Stimulated activated CD8-positive, alpha-beta memory T cell treated with anti-CD3 and anti-CD28 coated beads, Interleukin-7, amount 100 ng/mL, for 48 hours (primary cell): ENCODE results near the gene EPOP.
A peak's percentile ranks its signal among the peaks of the same experiment; 100 is the strongest.

ENCODE experiments used
- DNase-seq, 2 donors: peaks; one replicate each; pipeline ENCODE4 v3.0.0-alpha.2; 2020; ENCODE audit warnings: low read depth in 1 of 2; ENCODE audit errors: extremely low read depth in 1 of 2

Gene EPOP

GRCh38 chr17:38706505-38707216, 31.9 kb upstream of the EPOP start:
- DNase-seq, result no peak

GRCh38 chr17:38705803-38706504, 31.2 kb upstream of the EPOP start:
- no peak for DNase-seq

- no peak for DNase-seq
Observed at GRCh38 chr17:38705523-38705802, 30.7 kb upstream of the EPOP start.

- peak in 1 of 2 donors; percentile 42 for DNase-seq
Observed at GRCh38 chr17:38704606-38705522, 30.1 kb upstream of the EPOP start, which contains the start of gene MLLT6. MLLT6 (plus strand) TSS chr17:38705273; CDS start chr17:38705633, 360 bp downstream.

- peak; percentile 86 to 92 for DNase-seq
Observed at GRCh38 chr17:38703742-38704605, 29.2 kb upstream of the EPOP start.

GRCh38 chr17:38702916-38703741, 28.4 kb upstream of the EPOP start:
- DNase-seq, result no peak

GRCh38 chr17:38702166-38702915, 27.6 kb upstream of the EPOP start:
- peak; percentile 69 to 70 for DNase-seq

- peak; percentile 76 to 88 for DNase-seq
Observed at GRCh38 chr17:38701504-38702165, 26.9 kb upstream of the EPOP start.

- DNase-seq, result no peak
Observed at GRCh38 chr17:38698760-38699159, 24.0 kb upstream of the EPOP start.

GRCh38 chr17:38697061-38697820, 22.5 kb upstream of the EPOP start:
- DNase-seq, result no peak

- DNase-seq, result no peak
Observed at GRCh38 chr17:38693700-38694329, 19.1 kb upstream of the EPOP start.

- DNase-seq, result no peak
Observed at GRCh38 chr17:38691154-38691553, 16.4 kb upstream of the EPOP start.

GRCh38 chr17:38690386-38690785, 15.6 kb upstream of the EPOP start:
- DNase-seq, result no peak

GRCh38 chr17:38687286-38687685, 12.5 kb upstream of the EPOP start:
- no peak for DNase-seq

GRCh38 chr17:38685491-38685890, 10.7 kb upstream of the EPOP start:
- DNase-seq, result no peak

GRCh38 chr17:38681096-38681495, 6.3 kb upstream of the EPOP start:
- no peak for DNase-seq

GRCh38 chr17:38677819-38678218, 3.1 kb upstream of the EPOP start:
- DNase-seq, result no peak
